ENCODE measurements around the gene RPS6KA2.

- TF ChIP-seq, protein P1, sequence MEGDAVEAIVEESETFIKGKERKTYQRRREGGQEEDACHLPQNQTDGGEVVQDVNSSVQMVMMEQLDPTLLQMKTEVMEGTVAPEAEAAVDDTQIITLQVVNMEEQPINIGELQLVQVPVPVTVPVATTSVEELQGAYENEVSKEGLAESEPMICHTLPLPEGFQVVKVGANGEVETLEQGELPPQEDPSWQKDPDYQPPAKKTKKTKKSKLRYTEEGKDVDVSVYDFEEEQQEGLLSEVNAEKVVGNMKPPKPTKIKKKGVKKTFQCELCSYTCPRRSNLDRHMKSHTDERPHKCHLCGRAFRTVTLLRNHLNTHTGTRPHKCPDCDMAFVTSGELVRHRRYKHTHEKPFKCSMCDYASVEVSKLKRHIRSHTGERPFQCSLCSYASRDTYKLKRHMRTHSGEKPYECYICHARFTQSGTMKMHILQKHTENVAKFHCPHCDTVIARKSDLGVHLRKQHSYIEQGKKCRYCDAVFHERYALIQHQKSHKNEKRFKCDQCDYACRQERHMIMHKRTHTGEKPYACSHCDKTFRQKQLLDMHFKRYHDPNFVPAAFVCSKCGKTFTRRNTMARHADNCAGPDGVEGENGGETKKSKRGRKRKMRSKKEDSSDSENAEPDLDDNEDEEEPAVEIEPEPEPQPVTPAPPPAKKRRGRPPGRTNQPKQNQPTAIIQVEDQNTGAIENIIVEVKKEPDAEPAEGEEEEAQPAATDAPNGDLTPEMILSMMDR (conservative IDR thresholded peaks at IDR 0.05) = no peak
- no peak for TF ChIP-seq EZH2 (IDR thresholded peaks at IDR 0.05; ENCODE audit: low read depth)
These were observed 261.2 kb downstream of the RPS6KA2 start for GRCh38 chr6:166365806-166366205.
